Spinal cord (tissue), 4 donors: Measurements from ENCODE around the gene GPD1. TPM values are rescaled to one million over a fixed set of nuclear protein-coding genes. Genes with fewer than 3 reads are reported as not detected.

ENCODE experiments used
- polyA plus RNA-seq, 2 donors: library from polyadenylated mRNA; unstranded; fragments of 120-200 nt; gene quantifications; one replicate each; pipeline ENCODE4 v1.2.1, GENCODE V29; 2013; ENCODE audit not compliant: insufficient read length in 2 of 2
- total RNA-seq, 2 donors: library from RNA; depleted of rRNA in 1 of 2; stranded (reverse); fragments of 120-200 nt in 1 of 2; fragments of >200 nt in 1 of 2; gene quantifications; one replicate each; pipeline versions ENCODE4 v1.2.3 to v1.2.4, GENCODE V29; 2013 to 2014

Gene GPD1
- total and polyA plus RNA-seq, 4 donors, result 14.8 to 52.6 (median 29.3) TPM

Other genes with a start within 250 kb of the GPD1 start
- gene FAIM2, start 200.1 kb upstream of the GPD1 start, total RNA-seq, result 10 to 100 TPM; 18.1 to 72.6 TPM
- 100 to 1,000 TPM; 188 to 203 TPM for gene FAIM2, start 200.1 kb upstream of the GPD1 start, polyA plus RNA-seq
- gene AQP2, start 153.3 kb upstream of the GPD1 start, total RNA-seq, result not detected
- gene AQP2, start 153.3 kb upstream of the GPD1 start, polyA plus RNA-seq, result under 1 TPM; 0.44 to 0.47 TPM
- under 1 TPM; 0.20 to 0.99 TPM for gene AQP5, start 142.1 kb upstream of the GPD1 start, total RNA-seq
- gene AQP5, start 142.1 kb upstream of the GPD1 start, polyA plus RNA-seq, result 1 to 10 TPM; 1.8 to 2.4 TPM
- gene AQP6, start 131.1 kb upstream of the GPD1 start, total RNA-seq, result 1 to 10 TPM; 2.1 to 2.3 TPM
- 1 to 10 TPM; 7.3 to 9.2 TPM for gene AQP6, start 131.1 kb upstream of the GPD1 start, polyA plus RNA-seq
- 10 to 100 TPM; 32.1 to 38.4 TPM for gene RACGAP1, start 78.5 kb upstream of the GPD1 start, total RNA-seq
- gene RACGAP1, start 78.5 kb upstream of the GPD1 start, polyA plus RNA-seq, result 10 to 100 TPM; 42.7 to 46.2 TPM
- gene ASIC1, start 46.4 kb upstream of the GPD1 start, total RNA-seq, result 10 to 100 TPM; 14.3 to 25.1 TPM
- 100 to 1,000 TPM; 134 to 148 TPM for gene ASIC1, start 46.4 kb upstream of the GPD1 start, polyA plus RNA-seq
- 10 to 100 TPM; 34.7 to 52.3 TPM for gene SMARCD1, start 18.7 kb upstream of the GPD1 start, total RNA-seq
- 100 to 1,000 TPM; 126 to 133 TPM for gene SMARCD1, start 18.7 kb upstream of the GPD1 start, polyA plus RNA-seq
- 10 to 100 TPM; 23.8 to 74.8 TPM for gene COX14, start 8.2 kb downstream of the GPD1 start, total RNA-seq
- gene COX14, start 8.2 kb downstream of the GPD1 start, polyA plus RNA-seq, result 10 to 100 TPM; 48.4 to 49.0 TPM
- gene CERS5, start 63.4 kb downstream of the GPD1 start, total RNA-seq, result 10 to 100 TPM; 74.9 to 79.5 TPM
- 100 to 1,000 TPM; 108 to 122 TPM for gene CERS5, start 63.4 kb downstream of the GPD1 start, polyA plus RNA-seq
- 10 to 100 TPM; 51.9 to 77.7 TPM for gene LIMA1, start 179.5 kb downstream of the GPD1 start, total RNA-seq
- 10 to 100 TPM; 49.3 to 60.2 TPM for gene LIMA1, start 179.5 kb downstream of the GPD1 start, polyA plus RNA-seq